Measurements from ENCODE around the gene RUFY3. TPM values are rescaled to one million over a fixed set of nuclear protein-coding genes. Genes with fewer than 3 reads are reported as not detected.

The RUFY3 gene
- total RNA-seq, 1 experiment from 2014 or later: 48.0 TPM

DNA sequence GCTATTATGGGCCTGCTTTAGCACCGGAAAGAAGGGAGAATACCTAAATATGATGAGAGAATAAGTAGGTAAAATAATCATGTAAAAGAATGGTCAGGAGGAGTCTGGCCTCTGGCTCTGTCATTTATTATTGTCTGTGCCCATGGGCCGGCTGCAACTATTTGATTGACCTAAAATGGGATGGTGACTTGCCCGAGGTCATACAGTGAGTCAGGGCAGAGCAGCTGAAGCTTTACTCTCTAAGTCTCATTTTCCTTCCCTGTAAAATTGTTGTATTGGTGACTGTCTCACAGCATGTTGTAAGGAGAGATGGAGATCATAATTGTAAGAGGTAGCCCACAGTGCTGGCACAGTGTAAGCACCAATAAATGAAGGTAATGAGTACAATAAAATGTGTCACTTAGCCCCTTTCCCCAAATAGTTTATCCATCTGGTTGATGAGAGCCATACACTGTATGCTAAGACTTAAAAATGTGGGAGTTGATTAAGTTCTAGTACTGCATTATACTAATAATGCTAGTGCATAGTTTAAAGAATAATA, 39.6 kb downstream of the RUFY3 start:
- Histone ChIP-seq H4K5ac (ENCODE audit: insufficient read length, low read depth, low read length) (no peak overlapping the region), H2BK5ac (ENCODE audit: insufficient read length, low read length) (no peak overlapping the region), H3K9ac (ENCODE audit: extremely low read depth, insufficient read length, low read length) (no peak overlapping the region), H3K79me1 (ENCODE audit: insufficient read depth, low read depth, low read length, poor library complexity, severe bottlenecking) (no peaks in the 10 kb centered on the region), H4K8ac (replicated peaks; ENCODE audit: insufficient read length, low read depth, low read length) (no peak overlapping the region), H4K91ac (ENCODE audit: insufficient read length, low read depth, low read length) (no peak overlapping the region), H3K27me3 (ENCODE audit: insufficient read depth, low read length) (no peaks in the 10 kb centered on the region), H2BK20ac (ENCODE audit: low read depth, low read length, poor library complexity, severe bottlenecking) (no peak overlapping the region), H3T11ph (ENCODE audit: low read length) (no peak overlapping the region), H3K9me3 (ENCODE audit: control insufficient read depth, low read depth, low read length) (no peaks in the 10 kb centered on the region), H2AK5ac (ENCODE audit: insufficient read length, low read length) (no peak overlapping the region), H3K4me2 (ENCODE audit: insufficient read depth, insufficient read length, low read length) (no peak overlapping the region), H3K4ac (ENCODE audit: low read depth, low read length) (no peak overlapping the region), H3K4me1 (ENCODE audit: insufficient read depth, low read length) (no peaks in the 10 kb centered on the region), H3K56ac (ENCODE audit: insufficient read length, low read depth, low read length) (no peak overlapping the region), H3K23me2 (ENCODE audit: insufficient read length, low read depth, low read length, poor library complexity, severe bottlenecking) (no peaks in the 10 kb centered on the region), H3K14ac (ENCODE audit: insufficient read depth, low read length) (no peak overlapping the region), H2BK15ac (ENCODE audit: low read depth, low read length) (no peak overlapping the region), H4K20me1 (ENCODE audit: control insufficient read depth, insufficient read depth, insufficient read length) (no peaks in the 10 kb centered on the region), H2BK120ac (ENCODE audit: low read depth, low read length, poor library complexity, severe bottlenecking) (no peak overlapping the region), H3K27ac (ENCODE audit: insufficient read length, low read depth, low read length) (no peak overlapping the region), H3K23ac (ENCODE audit: insufficient read length, low read depth, low read length) (no peak overlapping the region), H3K79me2 (ENCODE audit: insufficient read depth, low read length) (no peaks in the 10 kb centered on the region), H3K18ac (ENCODE audit: insufficient read length, low read depth, low read length) (no peak overlapping the region), H2BK12ac (ENCODE audit: insufficient read length, low read depth, low read length) (no peak overlapping the region), H2AFZ (ENCODE audit: low read length) (no peak overlapping the region)
- H3K9me3 Mint-ChIP-seq: no peaks in the 10 kb centered on the region
- no CpG with 5 or more reads among the region's 3 CpGs for WGBS (ENCODE audit: extremely low coverage, insufficient read length, low lambda C conversion rate)
- no peak for DNase-seq
- no peak overlapping the region for H3K4me3 Mint-ChIP-seq
- no peaks in the 10 kb centered on the region for H3K27me3 Mint-ChIP-seq (ENCODE audit: low read depth)
- H3K36me3 Mint-ChIP-seq (ENCODE audit: insufficient read depth in 1 of 3, low read depth in 3 of 3): peaks cover 0 to 9% (median 6%) of the 10 kb centered on the region in 3 experiments; a peak in 6 of 7 replicates
- H3K27ac Mint-ChIP-seq: no peak overlapping the region
- H3K4me1 Mint-ChIP-seq: no peaks in the 10 kb centered on the region
- TF ChIP-seq, protein P1, sequence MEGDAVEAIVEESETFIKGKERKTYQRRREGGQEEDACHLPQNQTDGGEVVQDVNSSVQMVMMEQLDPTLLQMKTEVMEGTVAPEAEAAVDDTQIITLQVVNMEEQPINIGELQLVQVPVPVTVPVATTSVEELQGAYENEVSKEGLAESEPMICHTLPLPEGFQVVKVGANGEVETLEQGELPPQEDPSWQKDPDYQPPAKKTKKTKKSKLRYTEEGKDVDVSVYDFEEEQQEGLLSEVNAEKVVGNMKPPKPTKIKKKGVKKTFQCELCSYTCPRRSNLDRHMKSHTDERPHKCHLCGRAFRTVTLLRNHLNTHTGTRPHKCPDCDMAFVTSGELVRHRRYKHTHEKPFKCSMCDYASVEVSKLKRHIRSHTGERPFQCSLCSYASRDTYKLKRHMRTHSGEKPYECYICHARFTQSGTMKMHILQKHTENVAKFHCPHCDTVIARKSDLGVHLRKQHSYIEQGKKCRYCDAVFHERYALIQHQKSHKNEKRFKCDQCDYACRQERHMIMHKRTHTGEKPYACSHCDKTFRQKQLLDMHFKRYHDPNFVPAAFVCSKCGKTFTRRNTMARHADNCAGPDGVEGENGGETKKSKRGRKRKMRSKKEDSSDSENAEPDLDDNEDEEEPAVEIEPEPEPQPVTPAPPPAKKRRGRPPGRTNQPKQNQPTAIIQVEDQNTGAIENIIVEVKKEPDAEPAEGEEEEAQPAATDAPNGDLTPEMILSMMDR (conservative IDR thresholded peaks at IDR 0.05): no peak

Measured in H9 (cell line).